Right atrium auricular region (tissue), 2 donors: ENCODE measurements around the gene DNAI2. TPM values are rescaled to one million over a fixed set of nuclear protein-coding genes. Genes with fewer than 3 reads are reported as not detected.

Experiments
- DNase-seq: peaks from one replicate; pipeline ENCODE4 v3.0.0-alpha.2; 2019; ENCODE audit warnings: low spot score
- H3K27ac ChIP-seq, 2 donors: fragments of 200-600 bp; sonication (generic); 1 replicate in 1 of 2; 2 replicates in 1 of 2; pipeline ENCODE4 v1.5.1; 2016 to 2019
- H3K27me3 ChIP-seq, 2 donors: fragments of 200-600 bp; sonication (generic); one replicate each; pipeline versions ENCODE4 v1.5.1 to v1.6.0; 2017 to 2019
- H3K36me3 ChIP-seq: fragments of 200-600 bp; sonication (generic); one replicate; pipeline ENCODE4 v1.5.1; 2016
- H3K4me1 ChIP-seq, 2 donors: fragments of 200-600 bp; sonication (generic); one replicate each; pipeline versions ENCODE4 v1.5.1 to v1.6.0; 2017 to 2019
- H3K4me3 ChIP-seq, 2 donors: fragments of 200-600 bp; sonication (generic); 1 replicate in 1 of 2; 2 replicates in 1 of 2; pipeline ENCODE4 v1.5.1; 2017 to 2019; ENCODE audit warnings: mild to moderate bottlenecking in 1 of 2, moderate library complexity in 1 of 2
- H3K9me3 ChIP-seq, 2 donors: fragments of 200-600 bp; sonication (generic); one replicate each; pipeline ENCODE4 v1.5.1; 2019
- total RNA-seq, 2 donors: library from RNA; depleted of rRNA; stranded (reverse); fragments of >200 nt; gene quantifications; one replicate each; pipeline ENCODE4 v1.1.0, GENCODE V29; 2016
- TF ChIP-seq, protein P1 (sequence below), 2 donors: fragments of 200-600 bp; sonication (generic); IDR thresholded peaks; one replicate each; pipeline ENCODE4 v1.5.1; 2019; ENCODE audit warnings: antibody characterized with exemption in 2 of 2

DNAI2 gene
- total RNA-seq, 2 donors from 2014 or later = not detected

DNA sequence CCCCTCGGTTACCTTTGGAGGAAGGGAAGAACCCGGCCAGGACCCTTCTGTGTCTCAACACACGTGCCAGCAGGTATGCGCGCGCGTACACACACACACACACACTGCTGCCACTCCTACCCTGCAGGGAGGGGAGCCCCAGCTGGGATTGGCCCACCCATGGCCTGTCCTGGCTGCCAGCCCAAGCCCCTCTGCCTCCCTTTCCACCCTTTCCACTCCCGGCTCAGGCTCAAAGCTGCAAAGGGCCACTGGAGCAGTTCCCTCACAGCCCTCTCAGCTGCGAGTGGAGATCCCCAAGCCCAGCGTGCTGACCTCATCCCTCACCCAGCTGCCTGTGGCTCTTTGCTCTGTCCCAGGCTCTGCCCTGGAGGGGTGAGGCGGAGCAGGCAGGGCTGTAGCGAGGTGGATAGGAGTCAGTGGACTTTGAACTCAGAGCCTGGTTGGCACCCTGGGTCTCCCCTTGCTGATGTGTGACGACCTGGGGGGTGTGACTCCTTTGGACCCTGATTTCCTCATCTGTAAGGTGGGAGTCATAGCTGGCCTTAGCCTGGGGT is 66.5 kb downstream of the DNAI2 start:
- no peak for DNase-seq
- H3K27ac ChIP-seq = no peak overlapping the region
- H3K9me3 ChIP-seq = no peaks in the 10 kb centered on the region
- no peaks in the 10 kb centered on the region for H3K27me3 ChIP-seq
- TF ChIP-seq, protein P1, sequence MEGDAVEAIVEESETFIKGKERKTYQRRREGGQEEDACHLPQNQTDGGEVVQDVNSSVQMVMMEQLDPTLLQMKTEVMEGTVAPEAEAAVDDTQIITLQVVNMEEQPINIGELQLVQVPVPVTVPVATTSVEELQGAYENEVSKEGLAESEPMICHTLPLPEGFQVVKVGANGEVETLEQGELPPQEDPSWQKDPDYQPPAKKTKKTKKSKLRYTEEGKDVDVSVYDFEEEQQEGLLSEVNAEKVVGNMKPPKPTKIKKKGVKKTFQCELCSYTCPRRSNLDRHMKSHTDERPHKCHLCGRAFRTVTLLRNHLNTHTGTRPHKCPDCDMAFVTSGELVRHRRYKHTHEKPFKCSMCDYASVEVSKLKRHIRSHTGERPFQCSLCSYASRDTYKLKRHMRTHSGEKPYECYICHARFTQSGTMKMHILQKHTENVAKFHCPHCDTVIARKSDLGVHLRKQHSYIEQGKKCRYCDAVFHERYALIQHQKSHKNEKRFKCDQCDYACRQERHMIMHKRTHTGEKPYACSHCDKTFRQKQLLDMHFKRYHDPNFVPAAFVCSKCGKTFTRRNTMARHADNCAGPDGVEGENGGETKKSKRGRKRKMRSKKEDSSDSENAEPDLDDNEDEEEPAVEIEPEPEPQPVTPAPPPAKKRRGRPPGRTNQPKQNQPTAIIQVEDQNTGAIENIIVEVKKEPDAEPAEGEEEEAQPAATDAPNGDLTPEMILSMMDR (IDR thresholded peaks at IDR 0.05) = no peak
- no peaks in the 10 kb centered on the region for H3K36me3 ChIP-seq
- no peak overlapping the region for H3K4me3 ChIP-seq
- H3K4me1 ChIP-seq = no peaks in the 10 kb centered on the region

- Histone ChIP-seq H3K4me1 (no peaks in the 10 kb centered on the region), H3K36me3 (no peaks in the 10 kb centered on the region), H3K27ac (no peak overlapping the region), H3K27me3 (no peaks in the 10 kb centered on the region), H3K4me3 (no peak overlapping the region), H3K9me3 (no peaks in the 10 kb centered on the region)
- DNase-seq = no peak
- TF ChIP-seq, protein P1 (IDR thresholded peaks at IDR 0.05) = no peak
These were observed 68.2 kb downstream of the DNAI2 start for GRCh38 chr17:74342224-74342623.

DNA sequence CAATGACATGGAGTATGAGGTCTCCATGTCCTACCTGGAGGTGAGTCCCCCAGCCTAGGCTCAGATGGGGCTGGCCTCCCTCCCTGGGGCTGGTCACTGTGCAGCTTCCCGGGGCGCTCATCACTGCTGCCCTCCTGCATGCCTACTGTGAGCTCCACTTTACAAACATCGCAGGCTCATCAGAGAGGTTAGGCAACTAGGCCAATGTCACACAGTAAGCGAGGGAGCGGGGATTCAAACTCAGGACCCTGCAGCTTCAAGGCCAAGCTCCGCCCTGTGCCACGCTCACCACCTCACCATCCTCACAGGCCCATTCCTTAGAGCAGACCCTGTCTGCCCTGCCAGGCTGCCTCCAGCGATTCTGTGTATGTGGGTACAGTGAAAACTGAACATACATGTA is 69.1 kb downstream of the DNAI2 start:
- Histone ChIP-seq H3K27me3 (no peaks in the 10 kb centered on the region), H3K36me3 (no peaks in the 10 kb centered on the region), H3K4me1 (no peaks in the 10 kb centered on the region), H3K9me3 (no peaks in the 10 kb centered on the region), H3K4me3 (no peak overlapping the region), H3K27ac (no peak overlapping the region)
- TF ChIP-seq, protein P1 (IDR thresholded peaks at IDR 0.05) = no peak
- DNase-seq = no peak

DNA sequence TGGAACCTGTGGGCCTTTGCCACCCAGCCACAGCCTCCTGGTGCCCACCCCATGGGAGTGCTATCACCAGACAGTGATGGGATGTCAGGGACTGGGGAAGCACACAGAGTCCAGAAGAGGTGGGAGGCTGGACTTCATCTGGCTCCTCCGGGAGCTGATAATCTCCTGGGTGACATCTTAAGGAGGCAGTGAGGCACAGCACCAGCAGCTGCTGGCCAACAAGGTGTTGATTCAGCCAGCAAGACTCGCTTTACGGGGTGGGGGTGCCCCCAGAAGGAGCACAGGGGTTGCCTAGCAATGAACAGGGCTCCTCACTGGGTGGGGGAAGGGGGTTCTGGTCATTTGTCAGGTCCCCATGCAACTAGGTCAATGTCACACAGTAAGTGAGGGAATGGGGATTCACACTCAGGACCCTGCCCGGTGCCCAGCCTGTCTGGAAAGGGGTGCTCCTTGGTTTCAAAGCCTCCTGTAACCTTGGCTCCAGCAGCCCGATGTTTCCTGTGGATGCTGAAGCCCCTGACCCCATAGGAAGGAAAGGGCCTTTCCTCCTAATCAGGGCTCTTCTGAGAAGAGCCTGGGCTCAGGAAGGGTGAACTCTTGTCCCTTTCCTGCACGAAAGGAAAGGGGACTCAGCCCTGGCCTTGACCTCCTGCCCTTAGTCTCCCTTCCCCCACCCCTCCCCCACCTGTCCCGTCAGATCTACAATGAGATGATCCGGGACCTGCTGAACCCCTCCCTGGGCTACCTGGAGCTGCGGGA is 69.7 kb downstream of the DNAI2 start:
- H3K4me3 ChIP-seq = no peak overlapping the region
- H3K27me3 ChIP-seq = no peaks in the 10 kb centered on the region
- no peaks in the 10 kb centered on the region for H3K9me3 ChIP-seq
- no peak for DNase-seq
- H3K36me3 ChIP-seq = no peaks in the 10 kb centered on the region
- no peak overlapping the region for H3K27ac ChIP-seq
- TF ChIP-seq, protein P1 (IDR thresholded peaks at IDR 0.05) = no peak
- H3K4me1 ChIP-seq = no peaks in the 10 kb centered on the region

- Histone ChIP-seq H3K27me3 (no peaks in the 10 kb centered on the region), H3K4me1 (no peaks in the 10 kb centered on the region), H3K27ac (no peak overlapping the region), H3K36me3 (no peaks in the 10 kb centered on the region), H3K4me3 (no peak overlapping the region), H3K9me3 (no peaks in the 10 kb centered on the region)
- TF ChIP-seq, protein P1 (IDR thresholded peaks at IDR 0.05) = no peak
- DNase-seq = no peak
These were observed 70.6 kb downstream of the DNAI2 start for GRCh38 chr17:74344658-74345057.
